Measurements from ENCODE around the gene GGA2. TPM values are rescaled to one million over a fixed set of nuclear protein-coding genes. Genes with fewer than 3 reads are reported as not detected.
A peak's percentile ranks its signal among the peaks of the same experiment; 100 is the strongest.

GGA2 gene
- total RNA-seq, 1 donor from 2014 or later = 31.8 TPM

DNA sequence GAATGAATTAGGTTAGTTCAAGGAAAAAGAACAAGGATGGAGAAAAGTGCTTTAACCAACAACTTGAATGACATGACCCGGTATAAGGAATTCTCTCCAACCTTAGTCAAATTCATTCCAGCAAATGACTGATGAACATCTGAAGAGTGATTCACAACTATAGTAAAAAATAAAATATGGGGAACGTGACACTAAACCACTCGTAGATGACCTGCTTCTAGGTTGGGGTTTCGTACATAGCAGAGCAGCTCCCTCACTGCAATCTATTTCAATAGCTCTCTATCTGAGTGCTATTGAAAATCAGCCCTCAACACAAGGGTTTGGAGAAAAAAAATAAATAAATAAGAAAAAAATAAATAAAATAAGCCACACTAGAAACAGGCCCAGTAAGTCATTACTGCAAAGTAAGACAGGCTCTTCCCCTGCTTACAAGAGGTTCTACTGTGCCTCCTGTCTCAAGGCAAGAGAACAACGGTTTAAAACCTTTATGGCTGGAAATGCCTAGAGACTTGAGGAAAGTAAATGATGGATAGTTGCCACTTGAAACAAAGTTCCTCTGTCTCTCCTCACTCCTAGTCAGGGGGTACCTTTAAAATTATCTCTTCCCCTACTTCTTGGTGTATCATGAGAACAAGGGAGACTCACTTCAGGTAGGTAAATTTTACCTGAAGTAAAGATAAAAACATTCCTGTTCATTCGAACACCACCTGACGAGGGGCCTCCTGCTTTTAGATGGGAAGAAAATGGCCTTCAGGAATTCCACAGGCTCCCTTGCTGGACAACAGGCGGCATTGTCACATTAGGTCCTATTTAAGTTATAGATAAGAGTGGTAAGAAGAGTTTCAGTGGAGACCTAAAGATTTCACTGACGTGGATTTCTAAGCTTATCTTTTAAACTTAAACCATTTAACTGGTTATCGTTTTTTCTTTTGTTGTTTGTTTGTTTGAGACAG lies 77.8 kb downstream of the GGA2 start:
- no peak overlapping the region for H3K9ac ChIP-seq (ENCODE audit: low read depth in 1 of 3, low read length in 3 of 3)
- H3K27me3 ChIP-seq (ENCODE audit: control insufficient read depth in 3 of 3, insufficient read depth in 3 of 3, low read length in 3 of 3) = no peaks in the 10 kb centered on the region
- no peaks in the 10 kb centered on the region for H3K9me3 ChIP-seq (ENCODE audit: control insufficient read depth in 3 of 3, low read length in 3 of 3)
- peaks cover 0 to 3% (median 0%) of the 10 kb centered on the region in 3 donors for H3K4me1 ChIP-seq (ENCODE audit: control insufficient read depth in 3 of 3, insufficient read depth in 3 of 3, low read length in 3 of 3)
- H3K36me3 ChIP-seq (ENCODE audit: control insufficient read depth in 3 of 3, insufficient read depth in 3 of 3, low read length in 3 of 3) = peaks cover 18 to 33% (median 20%) of the 10 kb centered on the region in 3 donors
- H3K27ac ChIP-seq (ENCODE audit: low read depth, low read length) = no peak overlapping the region
- H3K4me3 ChIP-seq (ENCODE audit: low read length in 3 of 3) = no peak overlapping the region

DNA sequence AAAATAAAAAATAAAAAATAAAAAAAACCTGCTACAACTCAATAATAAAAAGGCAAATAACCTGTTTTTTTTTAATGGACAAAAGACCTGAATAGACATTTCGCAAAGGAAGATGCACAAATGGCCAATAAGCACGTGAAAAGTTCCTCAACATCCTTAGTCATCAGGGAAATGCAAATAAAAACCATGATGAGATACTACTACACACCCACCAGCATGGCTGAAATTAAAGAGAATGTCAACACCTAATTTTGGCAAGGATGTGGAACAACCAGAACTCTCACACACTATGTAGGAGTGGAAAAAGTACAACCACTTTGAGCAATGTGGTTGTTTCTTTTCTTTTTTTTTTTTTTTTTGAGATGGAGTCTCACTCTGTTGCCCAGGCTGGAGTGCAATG lies 81.9 kb downstream of the GGA2 start:
- H3K9ac ChIP-seq (ENCODE audit: low read depth in 1 of 3, low read length in 3 of 3) = no peak overlapping the region
- no peak overlapping the region for H3K27ac ChIP-seq (ENCODE audit: low read depth, low read length)
- peaks cover 2 to 8% (median 5%) of the 10 kb centered on the region in 3 donors for H3K4me1 ChIP-seq (ENCODE audit: control insufficient read depth in 3 of 3, insufficient read depth in 3 of 3, low read length in 3 of 3)
- H3K36me3 ChIP-seq (ENCODE audit: control insufficient read depth in 3 of 3, insufficient read depth in 3 of 3, low read length in 3 of 3) = peaks cover 9 to 29% (median 10%) of the 10 kb centered on the region in 3 donors
- no peaks in the 10 kb centered on the region for H3K9me3 ChIP-seq (ENCODE audit: control insufficient read depth in 3 of 3, low read length in 3 of 3)
- H3K4me3 ChIP-seq (ENCODE audit: low read length in 3 of 3) = no peak overlapping the region
- H3K27me3 ChIP-seq (ENCODE audit: control insufficient read depth in 3 of 3, insufficient read depth in 3 of 3, low read length in 3 of 3) = no peaks in the 10 kb centered on the region

DNA sequence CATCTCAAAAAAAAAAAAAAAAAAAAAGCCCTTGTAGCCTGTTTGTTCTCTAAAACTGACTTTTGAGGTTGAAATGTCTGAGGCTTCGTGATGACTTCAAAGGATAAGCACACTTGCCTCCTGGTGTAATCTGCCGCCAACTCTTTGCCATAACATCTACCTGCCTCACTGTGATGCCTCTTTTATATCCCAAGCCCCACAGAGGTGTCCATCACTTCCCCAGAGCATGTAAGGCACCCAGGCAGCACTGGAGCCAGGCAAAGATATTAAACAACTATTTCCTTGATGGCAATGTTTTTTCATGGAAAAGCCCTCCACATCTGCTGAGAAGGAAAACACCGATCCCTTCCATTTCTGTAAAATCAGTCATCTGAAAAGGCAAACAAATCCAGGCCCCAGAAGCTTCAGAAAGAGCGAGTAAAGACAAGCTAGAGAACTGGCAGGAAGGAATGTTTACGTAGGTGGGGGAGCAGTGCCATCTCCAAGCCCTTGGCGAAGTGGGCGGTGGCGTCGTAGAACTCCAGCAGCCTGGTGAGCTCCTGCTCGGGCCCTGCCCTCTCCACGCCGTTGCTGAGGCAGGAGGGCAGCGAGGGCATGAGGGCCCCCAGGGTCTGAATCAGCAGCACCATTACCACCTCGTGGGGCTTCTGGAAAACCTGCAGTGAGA lies 85.9 kb downstream of the GGA2 start:
- H3K9ac ChIP-seq (ENCODE audit: low read depth in 1 of 3, low read length in 3 of 3) = no peak overlapping the region

DNA sequence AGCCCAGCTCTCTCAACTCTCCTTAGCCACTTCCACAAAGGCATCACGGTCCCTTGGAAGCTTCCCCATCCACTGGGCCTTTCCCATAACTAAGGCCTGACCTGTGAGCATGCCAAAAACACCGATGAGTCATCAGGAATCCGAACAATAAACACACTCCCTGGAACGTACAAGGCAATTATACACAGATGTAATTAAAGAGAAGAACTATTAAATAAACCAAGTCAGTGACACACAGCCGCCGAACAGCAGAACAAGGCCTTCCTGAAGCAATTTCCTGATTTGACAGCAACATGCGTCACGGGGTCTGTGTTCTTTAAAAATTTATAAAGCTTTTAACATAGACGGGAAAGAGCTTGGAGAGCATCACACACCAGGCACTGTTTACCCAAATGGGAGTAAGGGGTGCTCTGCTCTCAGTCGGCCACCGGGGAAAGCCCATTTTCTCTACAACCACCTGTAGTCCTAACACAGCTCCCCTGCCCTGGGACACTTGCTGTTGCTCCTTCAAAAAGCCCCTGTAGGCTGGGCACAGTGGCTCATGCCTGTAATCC lies 86.7 kb downstream of the GGA2 start:
- Histone ChIP-seq H3K27me3 (ENCODE audit: control insufficient read depth in 3 of 3, insufficient read depth in 3 of 3, low read length in 3 of 3) (no peaks in the 10 kb centered on the region), H3K4me3 (ENCODE audit: low read length in 3 of 3) (no peak overlapping the region), H3K9ac (ENCODE audit: low read depth in 1 of 3, low read length in 3 of 3) (no peak overlapping the region), H3K4me1 (ENCODE audit: control insufficient read depth in 3 of 3, insufficient read depth in 3 of 3, low read length in 3 of 3) (peaks cover 4 to 11% (median 9%) of the 10 kb centered on the region in 3 donors), H3K36me3 (ENCODE audit: control insufficient read depth in 3 of 3, insufficient read depth in 3 of 3, low read length in 3 of 3) (peaks cover 0 to 6% (median 2%) of the 10 kb centered on the region in 3 donors), H3K9me3 (ENCODE audit: control insufficient read depth in 3 of 3, low read length in 3 of 3) (no peaks in the 10 kb centered on the region), H3K27ac (ENCODE audit: low read depth, low read length) (peak overlapping the region; percentile 72)

More for the DNA sequence above, 85.9 kb downstream of the GGA2 start:
- Histone ChIP-seq H3K9me3 (ENCODE audit: control insufficient read depth in 3 of 3, low read length in 3 of 3) (no peaks in the 10 kb centered on the region), H3K27ac (ENCODE audit: low read depth, low read length) (peak overlapping the region; percentile 72), H3K27me3 (ENCODE audit: control insufficient read depth in 3 of 3, insufficient read depth in 3 of 3, low read length in 3 of 3) (no peaks in the 10 kb centered on the region), H3K4me1 (ENCODE audit: control insufficient read depth in 3 of 3, insufficient read depth in 3 of 3, low read length in 3 of 3) (peaks cover 4 to 11% (median 9%) of the 10 kb centered on the region in 3 donors), H3K36me3 (ENCODE audit: control insufficient read depth in 3 of 3, insufficient read depth in 3 of 3, low read length in 3 of 3) (peaks cover 0 to 12% (median 0%) of the 10 kb centered on the region in 3 donors), H3K4me3 (ENCODE audit: low read length in 3 of 3) (no peak overlapping the region)

DNA sequence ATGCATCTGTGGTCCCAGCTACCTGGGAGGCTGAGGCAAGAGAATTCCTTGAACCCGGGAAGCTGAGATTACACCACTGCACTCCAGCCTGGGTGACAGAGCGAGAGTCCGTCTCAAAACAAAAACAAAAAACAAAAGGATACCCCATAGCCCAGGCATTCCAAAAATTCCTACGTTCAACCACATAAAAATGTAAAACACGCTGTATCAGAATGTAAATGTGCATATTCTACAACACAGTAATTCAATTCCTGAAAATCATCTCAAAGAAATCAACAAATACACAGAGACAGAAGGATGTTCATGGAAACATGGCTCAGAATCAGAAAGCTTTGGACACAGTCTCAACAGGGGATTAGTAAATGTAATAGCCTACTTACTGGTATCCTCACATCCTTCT lies 90.3 kb downstream of the GGA2 start:
- Histone ChIP-seq H3K36me3 (ENCODE audit: control insufficient read depth in 3 of 3, insufficient read depth in 3 of 3, low read length in 3 of 3) (peaks cover 11 to 27% (median 17%) of the 10 kb centered on the region in 3 donors), H3K27me3 (ENCODE audit: control insufficient read depth in 3 of 3, insufficient read depth in 3 of 3, low read length in 3 of 3) (no peaks in the 10 kb centered on the region), H3K27ac (ENCODE audit: low read depth, low read length) (no peak overlapping the region), H3K9me3 (ENCODE audit: control insufficient read depth in 3 of 3, low read length in 3 of 3) (no peaks in the 10 kb centered on the region), H3K4me3 (ENCODE audit: low read length in 3 of 3) (no peak overlapping the region), H3K4me1 (ENCODE audit: control insufficient read depth in 3 of 3, insufficient read depth in 3 of 3, low read length in 3 of 3) (peaks cover 14 to 19% (median 16%) of the 10 kb centered on the region in 3 donors), H3K9ac (ENCODE audit: low read depth in 1 of 3, low read length in 3 of 3) (no peak overlapping the region)

DNA sequence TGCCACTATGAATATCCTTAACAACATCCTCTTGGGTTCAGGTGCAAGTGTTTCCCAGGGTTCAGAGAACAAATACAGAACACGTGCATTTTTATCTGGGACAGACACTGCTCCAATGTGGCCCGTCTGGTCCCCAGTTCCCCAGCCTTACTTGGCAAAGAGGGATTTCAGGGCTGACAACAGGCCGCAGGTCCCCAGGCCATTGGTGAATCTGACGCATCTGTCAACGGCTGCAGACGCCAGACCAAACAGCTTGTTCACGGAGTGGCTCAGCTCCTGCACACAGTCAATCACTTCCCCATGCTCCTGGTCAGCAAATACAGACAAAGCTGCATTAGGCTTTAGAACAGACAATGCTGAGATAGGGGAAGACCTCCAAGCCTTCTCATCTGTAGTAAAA lies 93.5 kb downstream of the GGA2 start:
- peaks cover 12 to 16% (median 16%) of the 10 kb centered on the region in 3 donors for H3K4me1 ChIP-seq (ENCODE audit: control insufficient read depth in 3 of 3, insufficient read depth in 3 of 3, low read length in 3 of 3)
- no peaks in the 10 kb centered on the region for H3K27me3 ChIP-seq (ENCODE audit: control insufficient read depth in 3 of 3, insufficient read depth in 3 of 3, low read length in 3 of 3)
- no peak overlapping the region for H3K27ac ChIP-seq (ENCODE audit: low read depth, low read length)
- H3K9ac ChIP-seq (ENCODE audit: low read depth in 1 of 3, low read length in 3 of 3) = no peak overlapping the region
- H3K9me3 ChIP-seq (ENCODE audit: control insufficient read depth in 3 of 3, low read length in 3 of 3) = no peaks in the 10 kb centered on the region
- no peak overlapping the region for H3K4me3 ChIP-seq (ENCODE audit: low read length in 3 of 3)
- peaks cover 14 to 44% (median 29%) of the 10 kb centered on the region in 3 donors for H3K36me3 ChIP-seq (ENCODE audit: control insufficient read depth in 3 of 3, insufficient read depth in 3 of 3, low read length in 3 of 3)

DNA sequence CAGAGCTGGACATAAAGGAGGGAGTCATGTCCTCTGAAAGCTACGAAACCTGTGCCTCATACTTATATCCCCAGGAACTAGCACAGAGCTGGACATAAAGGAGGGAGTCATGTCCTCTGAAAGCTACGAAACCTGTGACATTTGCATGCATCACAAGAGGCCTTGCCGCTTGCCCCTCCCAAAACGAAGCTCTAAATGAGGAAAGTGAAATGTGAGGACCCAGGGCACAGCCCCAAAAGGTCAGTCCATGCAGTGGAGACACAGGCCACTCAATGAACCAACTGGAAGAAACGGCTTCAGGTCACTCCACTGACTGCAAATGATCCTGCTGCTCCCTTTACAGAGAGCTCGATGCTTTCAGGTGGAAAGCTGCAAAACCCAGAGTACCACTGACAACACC lies 95.6 kb downstream of the GGA2 start:
- H3K9me3 ChIP-seq (ENCODE audit: control insufficient read depth in 3 of 3, low read length in 3 of 3) = no peaks in the 10 kb centered on the region
- peaks cover 12 to 16% (median 16%) of the 10 kb centered on the region in 3 donors for H3K4me1 ChIP-seq (ENCODE audit: control insufficient read depth in 3 of 3, insufficient read depth in 3 of 3, low read length in 3 of 3)
- no peak overlapping the region for H3K27ac ChIP-seq (ENCODE audit: low read depth, low read length)
- peak overlapping the region in 1 of 3 donors; percentile 23 for H3K4me3 ChIP-seq (ENCODE audit: low read length in 3 of 3)
- H3K9ac ChIP-seq (ENCODE audit: low read depth in 1 of 3, low read length in 3 of 3) = peak overlapping the region in 1 of 3 donors; percentile 60
- no peaks in the 10 kb centered on the region for H3K27me3 ChIP-seq (ENCODE audit: control insufficient read depth in 3 of 3, insufficient read depth in 3 of 3, low read length in 3 of 3)
- peaks cover 22 to 58% (median 38%) of the 10 kb centered on the region in 3 donors for H3K36me3 ChIP-seq (ENCODE audit: control insufficient read depth in 3 of 3, insufficient read depth in 3 of 3, low read length in 3 of 3)

Small RNA genes lying within 50 kb of the gene (small RNA-seq; reads per million reads assigned to genes)
- not detected for gene RF00072

Other genes with a start within 250 kb of the GGA2 start
- gene SCNN1B, start 208.2 kb downstream of the GGA2 start, total RNA-seq = not detected
- gene COG7, start 57.3 kb downstream of the GGA2 start, total RNA-seq = 12.5 TPM
- 26.1 TPM for gene EARS2, start 46.9 kb upstream of the GGA2 start, total RNA-seq
- 36.5 TPM for gene UBFD1, start 47.2 kb upstream of the GGA2 start, total RNA-seq
- 111 TPM for gene NDUFAB1, start 85.8 kb upstream of the GGA2 start, total RNA-seq
- 14.1 TPM for gene PALB2, start 130.8 kb upstream of the GGA2 start, total RNA-seq
- gene DCTN5, start 131.0 kb upstream of the GGA2 start, total RNA-seq = 25.6 TPM
- 2.6 TPM for gene PLK1, start 168.4 kb upstream of the GGA2 start, total RNA-seq
- not detected for gene ERN2, start 202.7 kb upstream of the GGA2 start, total RNA-seq
- not detected for gene CHP2, start 244.5 kb upstream of the GGA2 start, total RNA-seq